IMR-90 (cell line): ENCODE data around the gene TMX3. TPM values are rescaled to one million over a fixed set of nuclear protein-coding genes. Genes with fewer than 3 reads are reported as not detected.

Experiments used
- ATAC-seq: fragments of 200-7000 bp; cut with Tn5 transposase; 2 replicates; pipeline ENCODE4 v1.9.1; 2020; ENCODE audit warnings: low read depth, mild to moderate bottlenecking, moderate library complexity
- BruUV-seq: library from RNA; stranded (reverse); fragments of 400-500 nt; replicated peaks from 2 replicates; lab custom pipeline; 2021; lab: Mats Ljungman, UMichigan
- CTCF ChIA-PET: fragments of 300-600 bp; formaldehyde crosslinking; extraction: SDS; loops from one replicate; lab custom pipeline; 2021; ENCODE audit warnings: antibody characterized with exemption; lab: Yijun Ruan, JAX
- POLR2A ChIA-PET: fragments of 300-600 bp; sonication (Branson Sonifier 250); formaldehyde crosslinking; loops from one replicate; lab custom pipeline; 2022; ENCODE audit warnings: antibody characterized with exemption; ENCODE audit not compliant: unreplicated experiment; lab: Charles Lee
- DNase-seq: peaks from one replicate; pipeline ENCODE4 v3.0.0; 2013
- H2AFZ ChIP-seq: replicated peaks from 2 replicates; pipeline ENCODE3; 2013; ENCODE audit warnings: low read length, mild to moderate bottlenecking; ENCODE audit not compliant: poor library complexity
- H2AK5ac ChIP-seq: 2 replicates; pipeline ENCODE4 v1.6.1; 2013; ENCODE audit warnings: low read depth, low read length, inconsistent platforms
- H2AK9ac ChIP-seq: replicated peaks from 2 replicates; pipeline ENCODE3; 2013; ENCODE audit warnings: mild to moderate bottlenecking, low read depth, low read length, moderate library complexity; ENCODE audit not compliant: poor library complexity
- H2BK120ac ChIP-seq: 2 replicates; pipeline ENCODE4 v1.6.1; 2013; ENCODE audit warnings: low read depth, low read length, inconsistent platforms
- H2BK15ac ChIP-seq: 3 replicates; pipeline ENCODE4 v1.6.1; 2013; ENCODE audit warnings: low read depth, low read length, inconsistent platforms
- H2BK20ac ChIP-seq: 2 replicates; pipeline ENCODE4 v1.6.1; 2013; ENCODE audit warnings: low read depth, mild to moderate bottlenecking, inconsistent platforms, low read length, moderate library complexity
- H2BK5ac ChIP-seq: 2 replicates; pipeline ENCODE4 v1.6.1; 2013; ENCODE audit warnings: mild to moderate bottlenecking, low read depth, low read length, inconsistent platforms; ENCODE audit not compliant: poor library complexity, severe bottlenecking
- H3K14ac ChIP-seq: replicated peaks from 2 replicates; pipeline ENCODE4 v1.6.1; 2013; ENCODE audit warnings: low read depth, low read length, inconsistent platforms
- H3K18ac ChIP-seq: 2 replicates; pipeline ENCODE4 v1.6.1; 2013; ENCODE audit warnings: low read depth, low read length, control low read depth
- H3K23ac ChIP-seq: 2 replicates; pipeline ENCODE4 v1.6.1; 2013; ENCODE audit warnings: low read depth, low read length, inconsistent platforms
- H3K27ac ChIP-seq: 2 replicates; pipeline ENCODE4 v1.5.1; 2013; ENCODE audit warnings: mild to moderate bottlenecking, control low read depth, low read length; ENCODE audit not compliant: insufficient read depth
- H3K27me3 ChIP-seq: 2 replicates; pipeline ENCODE4 v1.6.1; 2013; ENCODE audit warnings: low read length; ENCODE audit not compliant: control insufficient read depth, insufficient read depth
- H3K36me3 ChIP-seq: 2 replicates; pipeline ENCODE4 v1.6.1; 2013; ENCODE audit warnings: low read length, mixed read lengths; ENCODE audit not compliant: control insufficient read depth, insufficient read depth
- H3K4ac ChIP-seq: 2 replicates; pipeline ENCODE4 v1.6.1; 2013; ENCODE audit warnings: low read depth, low read length, inconsistent platforms
- H3K4me1 ChIP-seq: 2 replicates; pipeline ENCODE4 v1.6.1; 2013; ENCODE audit warnings: low read length, mixed read lengths; ENCODE audit not compliant: control insufficient read depth, insufficient read depth
- H3K4me2 ChIP-seq: 2 replicates; pipeline ENCODE4 v1.6.1; 2013; ENCODE audit warnings: low read depth, mild to moderate bottlenecking, control low read depth, low read length, moderate library complexity
- H3K4me3 ChIP-seq: 2 replicates; pipeline ENCODE4 v1.5.1; 2013; ENCODE audit warnings: low read depth, mild to moderate bottlenecking, control low read depth, low read length, moderate library complexity; ENCODE audit not compliant: insufficient read depth
- H3K56ac ChIP-seq: 2 replicates; pipeline ENCODE4 v1.6.1; 2013; ENCODE audit warnings: low read length, inconsistent platforms; ENCODE audit not compliant: insufficient read depth; ENCODE audit errors: extremely low read depth
- H3K79me1 ChIP-seq, 2 experiments: 2 replicates each; pipeline ENCODE4 v1.6.1; 2013; ENCODE audit warnings: low read length in 2 of 2, inconsistent platforms in 1 of 2, low read depth in 1 of 2
- H3K9ac ChIP-seq: 2 replicates; pipeline ENCODE4 v1.6.1; 2013; ENCODE audit warnings: low read depth, low read length, control low read depth
- H3K9me1 ChIP-seq: 2 replicates; pipeline ENCODE4 v1.6.1; 2013; ENCODE audit warnings: low read length, inconsistent platforms; ENCODE audit not compliant: insufficient read depth
- H3K9me3 ChIP-seq: 2 replicates; pipeline ENCODE4 v1.6.1; 2013; ENCODE audit warnings: low read length; ENCODE audit not compliant: control insufficient read depth, insufficient read depth
- H4K20me1 ChIP-seq: 2 replicates; pipeline ENCODE4 v1.6.1; 2013; ENCODE audit warnings: low read length, inconsistent platforms; ENCODE audit not compliant: insufficient read depth
- H4K5ac ChIP-seq: 2 replicates; pipeline ENCODE4 v1.6.1; 2013; ENCODE audit warnings: mild to moderate bottlenecking, low read depth, low read length, control low read depth
- H4K8ac ChIP-seq, 2 experiments: 2 replicates each; pipeline ENCODE4 v1.6.1; 2013; ENCODE audit warnings: low read depth in 2 of 2, low read length in 2 of 2, control low read depth in 1 of 2, inconsistent platforms in 1 of 2
- H4K91ac ChIP-seq: 2 replicates; pipeline ENCODE4 v1.6.1; 2013; ENCODE audit warnings: low read depth, low read length, inconsistent platforms; ENCODE audit not compliant: insufficient read depth
- BHLHE40 ChIP-seq: fragments of 150-350 bp; IDR thresholded peaks from 2 replicates; pipeline ENCODE4 v1.6.1; 2016; ENCODE audit warnings: mild to moderate bottlenecking, low read depth, low read length
- CEBPB ChIP-seq: IDR thresholded peaks from 2 replicates; pipeline ENCODE4 v1.6.1; 2012; ENCODE audit warnings: low read depth, low read length, improper control_type of control experiment
- CHD1 ChIP-seq: IDR thresholded peaks from 2 replicates; pipeline ENCODE4 v1.6.1; 2012; ENCODE audit warnings: low read depth, low read length, improper control_type of control experiment
- CTCF ChIP-seq: conservative IDR thresholded peaks from 2 replicates; pipeline ENCODE4 v1.5.1; 2012; ENCODE audit warnings: mild to moderate bottlenecking, low read depth, low read length, improper control_type of control experiment
- ELK1 ChIP-seq: fragments of 150-350 bp; IDR thresholded peaks from 2 replicates; pipeline ENCODE4 v1.6.1; 2016; ENCODE audit warnings: low read depth, mild to moderate bottlenecking, low read length, moderate library complexity, borderline replicate concordance
- FOS ChIP-seq: fragments of 150-350 bp; IDR thresholded peaks from 2 replicates; pipeline ENCODE4 v1.6.1; 2016; ENCODE audit warnings: low read depth, low read length
- MAFK ChIP-seq: IDR thresholded peaks from 2 replicates; pipeline ENCODE4 v1.6.1; 2012; ENCODE audit warnings: low read depth, low read length, improper control_type of control experiment
- MAZ ChIP-seq: IDR thresholded peaks from 2 replicates; pipeline ENCODE4 v1.6.1; 2012; ENCODE audit warnings: low read depth, mild to moderate bottlenecking, low read length, improper control_type of control experiment, moderate library complexity, borderline replicate concordance
- MXI1 ChIP-seq: IDR thresholded peaks from 2 replicates; pipeline ENCODE4 v1.6.1; 2012; ENCODE audit warnings: low read depth, mild to moderate bottlenecking, low read length, moderate library complexity, borderline replicate concordance
- NFE2L2 ChIP-seq: fragments of 150-350 bp; IDR thresholded peaks from 2 replicates; pipeline ENCODE4 v1.6.1; 2016; ENCODE audit warnings: low read depth, mild to moderate bottlenecking, low read length
- POLR2A ChIP-seq: IDR thresholded peaks from 2 replicates; pipeline ENCODE4 v1.6.1; 2012; ENCODE audit warnings: mild to moderate bottlenecking, low read depth, low read length
- RAD21 ChIP-seq: IDR thresholded peaks from 2 replicates; pipeline ENCODE4 v1.6.1; 2012; ENCODE audit warnings: low read length, improper control_type of control experiment
- RCOR1 ChIP-seq: IDR thresholded peaks from 2 replicates; pipeline ENCODE4 v1.6.1; 2012; ENCODE audit warnings: mild to moderate bottlenecking, low read length, improper control_type of control experiment; ENCODE audit not compliant: insufficient replicate concordance
- RFX5 ChIP-seq: IDR thresholded peaks from 2 replicates; pipeline ENCODE4 v1.8.0; 2012; ENCODE audit warnings: low read depth, mild to moderate bottlenecking, low read length, moderate library complexity
- SMC3 ChIP-seq: fragments of 150-350 bp; IDR thresholded peaks from 2 replicates; pipeline ENCODE4 v1.6.1; 2016; ENCODE audit warnings: low read depth, mild to moderate bottlenecking, antibody characterized with exemption, low read length, moderate library complexity
- USF2 ChIP-seq: fragments of 150-350 bp; IDR thresholded peaks from 2 replicates; pipeline ENCODE4 v1.6.1; 2017; ENCODE audit warnings: mild to moderate bottlenecking, antibody characterized with exemption, low read length, low read depth
- WGBS, 2 experiments: methylation state at CpG; one replicate each; pipeline versions ENCODE4 v1.1.5 to v1.1.7; 2013; ENCODE audit warnings: missing lambda C conversion rate in 2 of 2; ENCODE audit not compliant: insufficient read length in 1 of 2; ENCODE audit errors: extremely low coverage in 2 of 2; 5-methylcytosine and 5-hydroxymethylcytosine counted together
- dilution Hi-C: fragments of 300-500 bp; cut with HindIII; formaldehyde crosslinking; loops from one replicate; pipeline ENCODE4 v1.14.3; 2018; ENCODE audit warnings: low sequenced_read_pairs; ENCODE audit not compliant: unreplicated experiment
- in situ Hi-C: fragments of 300-500 bp; cut with MboI; formaldehyde crosslinking; loops from 3 replicates; pipeline ENCODE4 v1.14.3; 2019; ENCODE audit warnings: low sequenced_read_pairs, inconsistent platforms, mixed read lengths
- intact Hi-C: fragments of 100-400 bp; cut with micrococcal nuclease; formaldehyde crosslinking; loops from 2 replicates; pipeline ENCODE4 v1.10.0; 2022
- polyA plus RNA-seq, 3 experiments: library from polyadenylated mRNA; depleted of rRNA; stranded (reverse); fragments of >200 nt; gene quantifications; 2 replicates each; pipeline ENCODE4 v1.2.3, GENCODE V29; 2012; ENCODE audit warnings: low replicate concordance in 1 of 3
- total RNA-seq: library from RNA; depleted of rRNA; stranded (reverse); fragments of >200 nt; gene quantifications from 2 replicates; pipeline ENCODE4 v1.2.3, GENCODE V29; 2012

TMX3 gene
- total and polyA plus RNA-seq, 2 of the 4 experiments (the other 2 are of a cell fraction), result 22.8 to 50.5 TPM

GRCh38 chr18:68638613-68639012, 76.3 kb downstream of the TMX3 start:
- Histone ChIP-seq H3K9me3 (no peaks in the 10 kb centered on the region), H4K91ac (no peak overlapping the region), H3K14ac (no peak overlapping the region), H3K27me3 (no peaks in the 10 kb centered on the region), H2BK120ac (no peak overlapping the region), H2BK15ac (no peak overlapping the region), H2AK9ac (no peak overlapping the region), H3K4me1 (no peaks in the 10 kb centered on the region), H3K23ac (no peak overlapping the region), H2AFZ (no peak overlapping the region), H3K4me3 (no peak overlapping the region), H2AK5ac (no peak overlapping the region), H3K4me2 (no peak overlapping the region), H4K5ac (no peak overlapping the region), H3K4ac (no peak overlapping the region), H2BK20ac (no peak overlapping the region), H3K27ac (no peak overlapping the region), H4K20me1 (no peaks in the 10 kb centered on the region), H4K8ac (no peak overlapping the region), H3K9ac (no peak overlapping the region), H3K56ac (no peak overlapping the region), H3K18ac (no peak overlapping the region), H2BK5ac (no peak overlapping the region), H3K9me1 (no peaks in the 10 kb centered on the region), H3K36me3 (no peaks in the 10 kb centered on the region), H3K79me1 (no peaks in the 10 kb centered on the region)
- CTCF ChIA-PET, result no interaction called here
- ATAC-seq, result no peak
- BruUV-seq, result no TSS peak
- intact Hi-C loops (no loop called here), in situ Hi-C loops (no loop called here), dilution Hi-C loops (no loop called here)
- POLR2A ChIA-PET, result no interaction called here
- no peak for TF ChIP-seq CEBPB
- TF ChIP-seq MAFK, result no peak
- TF ChIP-seq BHLHE40, result no peak
- TF ChIP-seq SMC3, result no peak
- no peak for TF ChIP-seq CHD1
- no peak for TF ChIP-seq NFE2L2
- no peak for TF ChIP-seq MAZ
- no peak for TF ChIP-seq ELK1
- no peak for TF ChIP-seq RCOR1
- TF ChIP-seq USF2, result no peak
- TF ChIP-seq RFX5, result no peak
- TF ChIP-seq FOS, result no peak
- TF ChIP-seq RAD21, result no peak
- TF ChIP-seq CTCF, result no peak
- no peak for TF ChIP-seq MXI1
- no peak for TF ChIP-seq POLR2A
- WGBS, 2 experiments, result no CpG with 5 or more reads among the region's 6 CpGs
- no peak for DNase-seq
